GM12891 (cell line): Measurements from ENCODE around the gene HS2ST1.
"Not testable (repeated sequence)": the region's sequence is repeated elsewhere in the genome, so short reads cannot be mapped to it uniquely, and the experiment has no call there.

ENCODE experiments used
- DNase-seq: peaks from one replicate; pipeline ENCODE4 v3.0.0; 2011; ENCODE audit warnings: low spot score; ENCODE audit not compliant: insufficient read length
- FAIRE-seq: peaks from 2 replicates; lab custom pipeline; 2011; peaks lifted over from hg19 to GRCh38; lab: Jason Lieb, UNC
- PAX5 ChIP-seq: IDR thresholded peaks from 2 replicates; pipeline ENCODE4 v1.6.1; 2011; ENCODE audit warnings: low read length, moderate library complexity, mild to moderate bottlenecking; ENCODE audit not compliant: insufficient read depth, severe bottlenecking
- POLR2A ChIP-seq: IDR thresholded peaks from 2 replicates; pipeline ENCODE4 v1.6.1; 2011; ENCODE audit warnings: low read depth, low read length, control low read depth
- POLR2AphosphoS5 ChIP-seq: IDR thresholded peaks from 2 replicates; pipeline ENCODE4 v1.6.1; 2011; ENCODE audit warnings: low read depth, low read length, control low read depth
- POU2F2 ChIP-seq: IDR thresholded peaks from 2 replicates; pipeline ENCODE4 v1.6.1; 2011; ENCODE audit warnings: low read depth, mild to moderate bottlenecking, control low read depth, low read length, moderate library complexity
- SPI1 ChIP-seq: IDR thresholded peaks from 2 replicates; pipeline ENCODE4 v1.6.1; 2011; ENCODE audit warnings: low read depth, low read length, control low read depth
- TAF1 ChIP-seq: IDR thresholded peaks from 2 replicates; pipeline ENCODE4 v1.6.1; 2011; ENCODE audit warnings: low read depth, low read length, control low read depth

HS2ST1 gene

GRCh38 chr1:86965012-86965826, 50.8 kb downstream of the HS2ST1 start:
- TF ChIP-seq POLR2A (no peak), SPI1 (no peak), POLR2AphosphoS5 (no peak), PAX5 (no peak), TAF1 (no peak)
- FAIRE-seq (no peak), DNase-seq (no peak)

- FAIRE-seq (no peak), DNase-seq (no peak)
- TF ChIP-seq POLR2AphosphoS5 (no peak), SPI1 (peak; percentile 55)
These were observed 51.4 kb downstream of the HS2ST1 start for GRCh38 chr1:86965827-86966182.

DNA sequence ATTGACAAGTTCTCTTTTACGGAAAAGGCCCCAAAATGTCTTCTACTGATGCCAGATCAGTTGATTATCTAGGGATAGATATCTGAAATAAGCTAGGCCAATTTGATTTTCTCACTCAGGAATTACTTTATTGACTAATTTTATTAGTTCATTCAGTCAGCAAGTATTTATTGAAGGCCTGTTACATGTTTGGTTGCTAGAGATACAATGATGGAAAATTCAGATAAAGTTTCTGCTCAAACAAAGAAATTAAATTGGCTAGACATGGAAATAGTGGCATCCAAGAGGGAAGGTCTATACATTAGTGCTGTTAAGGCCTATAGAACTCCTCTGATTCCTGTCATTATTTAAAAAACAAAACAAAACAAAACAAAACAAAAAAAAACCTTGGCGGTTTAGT, 56.5 kb downstream of the HS2ST1 start:
- FAIRE-seq (no peak), DNase-seq (no peak)
- no peak for TF ChIP-seq POLR2AphosphoS5
- TF ChIP-seq PAX5, result no peak
- TF ChIP-seq POLR2A, result no peak
- no peak for TF ChIP-seq SPI1
- TF ChIP-seq POU2F2, result no peak
- no peak for TF ChIP-seq TAF1

DNA sequence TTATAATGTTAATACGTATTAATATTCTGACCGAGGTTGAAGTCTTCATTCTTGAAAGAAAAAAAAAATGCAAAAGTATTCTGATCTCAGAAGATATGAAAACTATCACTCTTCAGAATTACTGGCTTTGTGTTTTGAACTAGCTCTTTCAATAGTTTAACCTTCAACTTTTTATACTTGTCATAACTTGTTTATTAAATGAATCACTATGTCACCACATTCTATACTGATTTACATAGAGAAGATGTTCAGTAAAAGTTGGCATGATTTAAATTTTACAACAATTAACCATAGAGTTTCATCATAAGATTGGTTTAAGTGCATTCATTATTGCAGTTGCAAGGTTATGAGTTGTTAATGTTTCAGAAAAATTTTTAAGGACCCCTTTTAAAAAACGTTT, 57.3 kb downstream of the HS2ST1 start:
- TF ChIP-seq POU2F2 (no peak), POLR2A (no peak), SPI1 (no peak), TAF1 (no peak), POLR2AphosphoS5 (no peak), PAX5 (no peak)
- FAIRE-seq (no peak), DNase-seq (no peak)

DNA sequence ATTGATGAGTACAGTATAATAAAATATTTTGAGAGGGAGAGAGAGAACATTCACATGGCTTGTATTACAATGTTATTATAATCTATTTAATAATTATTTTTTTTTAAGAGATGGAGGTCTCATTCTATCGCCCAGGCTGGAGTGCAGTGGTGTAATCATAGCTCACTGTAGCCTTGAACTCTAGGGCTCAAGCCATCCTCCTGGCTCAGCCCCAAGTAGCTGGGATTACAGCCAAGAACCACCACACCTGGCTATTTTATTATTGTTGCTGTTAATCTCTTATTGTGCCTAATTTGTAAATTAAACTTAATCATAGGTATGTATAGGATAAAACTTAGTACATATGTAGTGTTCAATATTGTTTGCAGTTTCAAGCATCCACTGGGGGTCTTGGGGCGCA, 57.8 kb downstream of the HS2ST1 start:
- no peak for DNase-seq
- FAIRE-seq, result no peak
- TF ChIP-seq TAF1, result no peak
- TF ChIP-seq POLR2AphosphoS5, result no peak
- no peak for TF ChIP-seq POLR2A
- TF ChIP-seq POU2F2, result no peak
- TF ChIP-seq PAX5, result no peak
- TF ChIP-seq SPI1, result no peak

DNA sequence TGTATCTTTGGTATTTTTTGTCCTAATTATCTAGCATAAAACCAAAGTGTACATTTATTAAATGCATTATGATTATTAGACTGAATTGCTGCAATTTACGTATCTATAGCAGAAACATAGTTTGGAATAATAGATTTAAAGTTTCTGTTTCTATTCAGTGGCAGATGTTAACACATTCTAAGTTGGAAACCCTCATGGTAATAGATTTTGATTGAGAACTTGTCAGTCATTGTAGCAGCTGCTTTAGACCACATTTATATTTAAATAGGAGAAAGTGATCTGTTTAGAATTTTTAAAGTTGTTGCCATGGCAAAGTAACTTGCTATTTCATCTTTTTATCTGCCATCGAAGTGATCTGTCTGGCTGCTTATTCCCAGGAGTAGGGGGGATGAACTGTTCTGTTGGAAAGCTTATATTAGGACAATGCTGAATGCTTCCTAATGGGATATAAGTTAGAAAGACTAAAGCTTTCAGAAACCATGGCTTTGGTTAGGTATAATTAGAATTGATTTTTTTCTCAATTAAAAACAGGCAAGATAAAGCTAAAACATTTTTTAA, 61.6 kb downstream of the HS2ST1 start:
- TF ChIP-seq POLR2AphosphoS5 (no peak), TAF1 (no peak), SPI1 (no peak), POU2F2 (no peak), PAX5 (no peak), POLR2A (no peak)
- FAIRE-seq (no peak), DNase-seq (no peak)

DNA sequence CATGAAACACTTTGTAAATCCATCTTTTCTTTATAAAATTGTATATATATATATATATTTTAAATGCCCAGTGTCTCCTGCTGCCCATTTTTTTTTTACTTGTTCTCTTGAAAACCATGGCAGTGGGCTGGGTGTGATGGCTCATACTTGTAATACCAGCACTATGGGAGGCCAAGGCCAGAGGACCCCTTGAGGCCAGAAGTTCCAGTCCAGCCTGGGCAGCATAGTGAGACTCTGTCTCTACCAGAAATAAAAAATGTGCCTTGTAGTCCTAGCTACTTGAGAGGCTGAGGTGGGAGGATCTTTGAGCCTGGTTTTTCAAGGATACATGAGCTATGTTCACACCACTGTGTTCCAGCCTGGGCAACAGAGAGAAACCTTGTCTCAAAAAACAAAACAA, 62.2 kb downstream of the HS2ST1 start:
- FAIRE-seq, result no peak
- TF ChIP-seq TAF1 (no peak), PAX5 (no peak), SPI1 (no peak), POLR2AphosphoS5 (no peak), POU2F2 (no peak)
- DNase-seq, result no peak

DNA sequence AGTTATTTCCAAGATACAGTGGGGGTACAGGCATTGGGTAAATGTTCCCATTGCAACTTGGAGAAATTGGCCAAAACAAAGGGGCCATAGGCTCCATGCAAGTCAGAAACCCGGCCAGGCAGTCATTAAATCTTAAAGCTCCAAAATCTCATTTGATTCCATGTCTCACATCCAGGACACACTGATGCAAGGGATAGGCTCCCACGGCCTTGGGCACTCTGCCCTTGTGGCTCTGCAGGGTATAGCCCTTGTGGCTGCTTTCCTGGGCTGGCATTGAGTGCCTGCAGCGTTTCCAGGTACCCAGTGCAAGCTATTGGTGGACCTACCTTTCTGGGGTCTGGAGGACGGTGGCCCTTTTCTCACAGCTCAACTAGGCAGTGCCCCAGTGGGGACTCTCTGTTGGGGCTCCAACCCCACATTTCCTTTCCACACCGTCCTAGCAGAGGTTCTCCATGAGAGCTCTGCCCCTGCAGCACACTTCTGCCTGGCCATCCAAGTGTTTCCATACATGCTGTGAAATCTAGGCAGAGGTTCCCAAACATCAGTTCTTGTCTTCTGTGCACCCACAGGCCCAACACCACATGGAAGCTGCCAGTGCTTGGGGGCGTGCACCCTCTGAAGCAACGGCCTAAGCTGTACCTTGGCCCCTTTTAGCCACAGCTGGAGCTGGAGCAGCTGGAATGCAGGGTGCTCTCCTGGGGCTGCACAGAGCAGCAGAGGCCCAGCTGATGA, 67.2 kb downstream of the HS2ST1 start:
- no peak for FAIRE-seq
- DNase-seq, result no peak
- TF ChIP-seq SPI1, result no peak
- TF ChIP-seq POLR2A, result no peak
- TF ChIP-seq PAX5, result no peak
- TF ChIP-seq POLR2AphosphoS5, result no peak
- TF ChIP-seq POU2F2, result no peak
- TF ChIP-seq TAF1, result no peak

GRCh38 chr1:86983677-86984076, 69.2 kb downstream of the HS2ST1 start:
- DNase-seq, FAIRE-seq: not testable (repeated sequence)

DNA sequence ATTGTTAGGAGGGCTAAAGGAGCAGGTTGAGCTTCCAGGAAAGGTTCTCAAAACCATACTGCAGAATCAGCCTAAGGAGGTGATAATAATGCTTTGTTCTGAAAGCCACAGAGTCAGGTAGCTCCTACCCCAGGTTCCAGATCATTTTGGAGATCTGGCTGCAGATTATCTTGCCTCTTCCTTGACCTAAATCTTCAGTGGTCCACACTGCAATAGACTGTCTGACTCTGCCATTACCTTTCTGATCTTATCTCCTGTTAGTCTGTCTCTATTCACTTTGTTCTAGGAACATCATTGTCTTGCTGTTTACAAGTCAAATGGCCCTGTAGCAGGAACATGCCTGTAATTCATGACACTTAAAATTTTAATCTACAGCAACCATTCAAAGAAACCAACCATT, 73.0 kb downstream of the HS2ST1 start:
- no peak for TF ChIP-seq POLR2AphosphoS5
- FAIRE-seq, result no peak
- DNase-seq, result no peak

- DNase-seq (no peak), FAIRE-seq (no peak)
- TF ChIP-seq POU2F2, result no peak
- no peak for TF ChIP-seq POLR2AphosphoS5
- TF ChIP-seq POLR2A, result no peak
- no peak for TF ChIP-seq PAX5
- TF ChIP-seq TAF1, result no peak
- no peak for TF ChIP-seq SPI1
These were observed 74.4 kb downstream of the HS2ST1 start for GRCh38 chr1:86988835-86989234.

- not testable (repeated sequence) for FAIRE-seq, DNase-seq
These were observed 75.3 kb downstream of the HS2ST1 start for GRCh38 chr1:86989690-86990089.
